Panc1 (cell line): Measurements from ENCODE around the gene PKP4. TPM values are rescaled to one million over a fixed set of nuclear protein-coding genes. Genes with fewer than 3 reads are reported as not detected.

Source experiments
- ATAC-seq: fragments of 200-7000 bp; cut with Tn5 transposase; 2 replicates; pipeline ENCODE4 v1.9.1; 2020; ENCODE audit warnings: mild to moderate bottlenecking, moderate library complexity
- BruUV-seq: library from RNA; stranded (reverse); fragments of 400-500 nt; replicated peaks from 2 replicates; lab custom pipeline; 2021; lab: Mats Ljungman, UMichigan
- CTCF ChIA-PET: fragments of 300-600 bp; sonication (Branson Sonifier 250); formaldehyde crosslinking; loops from one replicate; lab custom pipeline; 2022; ENCODE audit warnings: antibody characterized with exemption; lab: Charles Lee
- POLR2A ChIA-PET: fragments of 300-600 bp; sonication (Branson Sonifier 250); formaldehyde crosslinking; loops from one replicate; lab custom pipeline; 2022; ENCODE audit warnings: antibody characterized with exemption; lab: Charles Lee
- DNase-seq: peaks from one replicate; pipeline ENCODE4 v3.0.0-alpha.2; 2010; ENCODE audit warnings: low read depth, low spot score
- H3K27ac ChIP-seq: 2 replicates; pipeline ENCODE4 v1.5.1; 2011; ENCODE audit warnings: mild to moderate bottlenecking, low read length, inconsistent platforms
- H3K27me3 ChIP-seq: fragments of 200-500 bp; sonication (Bioruptor generic); 2 replicates; pipeline ENCODE4 v1.6.0; 2014; ENCODE audit warnings: low read length, inconsistent platforms; ENCODE audit not compliant: control insufficient read depth, insufficient read depth
- H3K36me3 ChIP-seq: fragments of 200-500 bp; sonication (Bioruptor generic); 2 replicates; pipeline ENCODE4 v1.5.1; 2014; ENCODE audit warnings: inconsistent platforms, mild to moderate bottlenecking, low read length, moderate library complexity; ENCODE audit not compliant: control insufficient read depth, insufficient read depth
- H3K4me1 ChIP-seq: 2 replicates; pipeline ENCODE4 v1.5.1; 2011; ENCODE audit warnings: inconsistent platforms, mild to moderate bottlenecking, low read length, moderate library complexity; ENCODE audit not compliant: control insufficient read depth, insufficient read depth
- H3K4me3 ChIP-seq, 2 experiments: 2 replicates each; pipeline ENCODE4 v1.5.1; 2011 to 2012; ENCODE audit warnings: low read depth in 2 of 2, low read length in 2 of 2, mild to moderate bottlenecking in 2 of 2, inconsistent platforms in 1 of 2, moderate library complexity in 1 of 2
- H3K9me3 ChIP-seq: fragments of 200-500 bp; sonication (Bioruptor generic); 2 replicates; pipeline ENCODE4 v1.5.1; 2014; ENCODE audit warnings: low read depth, mild to moderate bottlenecking, inconsistent platforms, low read length, moderate library complexity; ENCODE audit not compliant: control insufficient read depth, insufficient read depth
- POLR2AphosphoS5 ChIP-seq: IDR thresholded peaks from 2 replicates; pipeline ENCODE4 v1.6.1; 2012; ENCODE audit warnings: mild to moderate bottlenecking, low read depth, low read length, moderate library complexity
- SIN3A ChIP-seq: IDR thresholded peaks from 2 replicates; pipeline ENCODE4 v1.6.1; 2012; ENCODE audit warnings: low read depth, mild to moderate bottlenecking, low read length, moderate library complexity, borderline replicate concordance; ENCODE audit not compliant: insufficient read depth
- TCF7L2 ChIP-seq: IDR thresholded peaks from 2 replicates; pipeline ENCODE4 v1.6.1; 2011; ENCODE audit warnings: mild to moderate bottlenecking, low read depth, low read length, inconsistent platforms
- in situ Hi-C: cut with HindIII; loops from 2 replicates; pipeline ENCODE4 v1.10.0; 2016; ENCODE audit warnings: low sequenced_read_pairs, low pct_unique_long_range_greater_than_20kb
- intact Hi-C: fragments of 100-400 bp; cut with micrococcal nuclease; formaldehyde crosslinking; loops from one replicate; pipeline ENCODE4 v1.10.0; 2022; ENCODE audit not compliant: unreplicated experiment
- total RNA-seq: library from RNA; stranded (reverse); gene quantifications from one replicate; pipeline ENCODE4 v1.2.1, GENCODE V29; 2021; ENCODE audit not compliant: unreplicated experiment
- TF ChIP-seq, protein P1 (sequence below): fragments of 450-650 bp; IDR thresholded peaks from 2 replicates; pipeline ENCODE4 v1.5.1; 2017; ENCODE audit warnings: mild to moderate bottlenecking
- TF ChIP-seq, protein P2 (sequence below), 2 experiments: IDR thresholded peaks; 2 replicates each; pipeline ENCODE4 v1.6.1; 2011 to 2012; ENCODE audit warnings: low read depth in 2 of 2, control low read depth in 1 of 2, low read length in 1 of 2, mild to moderate bottlenecking in 1 of 2, moderate library complexity in 1 of 2; ENCODE audit not compliant: insufficient read depth in 1 of 2

The PKP4 gene
- total RNA-seq, 1 experiment from 2014 or later: 81.7 TPM

- H3K4me3 ChIP-seq: no peak overlapping the region
- no peaks in the 10 kb centered on the region for H3K27me3 ChIP-seq
- no peaks in the 10 kb centered on the region for H3K9me3 ChIP-seq
- in situ Hi-C loops (no loop called here), intact Hi-C loops (no loop called here)
- DNase-seq (no peak), ATAC-seq (no peak)
- no TSS peak for BruUV-seq
- ChIA-PET CTCF (no interaction called here), POLR2A (no interaction called here)
- H3K27ac ChIP-seq: no peak overlapping the region
- peaks cover 6% of the 10 kb centered on the region for H3K4me1 ChIP-seq
- H3K36me3 ChIP-seq: peaks cover 2% of the 10 kb centered on the region; the same call in 1 of the 2 replicates
- TF ChIP-seq, protein P1, sequence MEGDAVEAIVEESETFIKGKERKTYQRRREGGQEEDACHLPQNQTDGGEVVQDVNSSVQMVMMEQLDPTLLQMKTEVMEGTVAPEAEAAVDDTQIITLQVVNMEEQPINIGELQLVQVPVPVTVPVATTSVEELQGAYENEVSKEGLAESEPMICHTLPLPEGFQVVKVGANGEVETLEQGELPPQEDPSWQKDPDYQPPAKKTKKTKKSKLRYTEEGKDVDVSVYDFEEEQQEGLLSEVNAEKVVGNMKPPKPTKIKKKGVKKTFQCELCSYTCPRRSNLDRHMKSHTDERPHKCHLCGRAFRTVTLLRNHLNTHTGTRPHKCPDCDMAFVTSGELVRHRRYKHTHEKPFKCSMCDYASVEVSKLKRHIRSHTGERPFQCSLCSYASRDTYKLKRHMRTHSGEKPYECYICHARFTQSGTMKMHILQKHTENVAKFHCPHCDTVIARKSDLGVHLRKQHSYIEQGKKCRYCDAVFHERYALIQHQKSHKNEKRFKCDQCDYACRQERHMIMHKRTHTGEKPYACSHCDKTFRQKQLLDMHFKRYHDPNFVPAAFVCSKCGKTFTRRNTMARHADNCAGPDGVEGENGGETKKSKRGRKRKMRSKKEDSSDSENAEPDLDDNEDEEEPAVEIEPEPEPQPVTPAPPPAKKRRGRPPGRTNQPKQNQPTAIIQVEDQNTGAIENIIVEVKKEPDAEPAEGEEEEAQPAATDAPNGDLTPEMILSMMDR: no peak
- TF ChIP-seq SIN3A: no peak
- TF ChIP-seq, protein P2, sequence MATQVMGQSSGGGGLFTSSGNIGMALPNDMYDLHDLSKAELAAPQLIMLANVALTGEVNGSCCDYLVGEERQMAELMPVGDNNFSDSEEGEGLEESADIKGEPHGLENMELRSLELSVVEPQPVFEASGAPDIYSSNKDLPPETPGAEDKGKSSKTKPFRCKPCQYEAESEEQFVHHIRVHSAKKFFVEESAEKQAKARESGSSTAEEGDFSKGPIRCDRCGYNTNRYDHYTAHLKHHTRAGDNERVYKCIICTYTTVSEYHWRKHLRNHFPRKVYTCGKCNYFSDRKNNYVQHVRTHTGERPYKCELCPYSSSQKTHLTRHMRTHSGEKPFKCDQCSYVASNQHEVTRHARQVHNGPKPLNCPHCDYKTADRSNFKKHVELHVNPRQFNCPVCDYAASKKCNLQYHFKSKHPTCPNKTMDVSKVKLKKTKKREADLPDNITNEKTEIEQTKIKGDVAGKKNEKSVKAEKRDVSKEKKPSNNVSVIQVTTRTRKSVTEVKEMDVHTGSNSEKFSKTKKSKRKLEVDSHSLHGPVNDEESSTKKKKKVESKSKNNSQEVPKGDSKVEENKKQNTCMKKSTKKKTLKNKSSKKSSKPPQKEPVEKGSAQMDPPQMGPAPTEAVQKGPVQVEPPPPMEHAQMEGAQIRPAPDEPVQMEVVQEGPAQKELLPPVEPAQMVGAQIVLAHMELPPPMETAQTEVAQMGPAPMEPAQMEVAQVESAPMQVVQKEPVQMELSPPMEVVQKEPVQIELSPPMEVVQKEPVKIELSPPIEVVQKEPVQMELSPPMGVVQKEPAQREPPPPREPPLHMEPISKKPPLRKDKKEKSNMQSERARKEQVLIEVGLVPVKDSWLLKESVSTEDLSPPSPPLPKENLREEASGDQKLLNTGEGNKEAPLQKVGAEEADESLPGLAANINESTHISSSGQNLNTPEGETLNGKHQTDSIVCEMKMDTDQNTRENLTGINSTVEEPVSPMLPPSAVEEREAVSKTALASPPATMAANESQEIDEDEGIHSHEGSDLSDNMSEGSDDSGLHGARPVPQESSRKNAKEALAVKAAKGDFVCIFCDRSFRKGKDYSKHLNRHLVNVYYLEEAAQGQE (IDR thresholded peaks at IDR 0.05; ENCODE audit: insufficient read depth in 1 of 2, low read depth in 2 of 2, low read length in 1 of 2): no peak
- TF ChIP-seq TCF7L2: no peak
- no peak for TF ChIP-seq POLR2AphosphoS5
Observed at GRCh38 chr2:158577141-158577540, 120.4 kb downstream of the PKP4 start.

- intact Hi-C loops (no loop called here), in situ Hi-C loops (no loop called here)
- no peak for ATAC-seq
- TF ChIP-seq SIN3A: no peak
- TF ChIP-seq, protein P2 (IDR thresholded peaks at IDR 0.05; ENCODE audit: insufficient read depth in 1 of 2, low read depth in 2 of 2, low read length in 1 of 2): no peak
- no peak for TF ChIP-seq TCF7L2
- TF ChIP-seq POLR2AphosphoS5: no peak
- TF ChIP-seq, protein P1: no peak
- Histone ChIP-seq H3K27me3 (no peaks in the 10 kb centered on the region), H3K4me3 (no peak overlapping the region), H3K4me1 (peaks cover 6% of the 10 kb centered on the region), H3K9me3 (no peaks in the 10 kb centered on the region), H3K27ac (no peak overlapping the region), H3K36me3 (peaks cover 2% of the 10 kb centered on the region; the same call in 1 of the 2 replicates)
- no TSS peak for BruUV-seq
- ChIA-PET POLR2A (no interaction called here), CTCF (no interaction called here)
- no peak for DNase-seq
Observed at GRCh38 chr2:158578703-158579330, 122.1 kb downstream of the PKP4 start.
